Activated CD8-positive, alpha-beta memory T cell treated with anti-CD3 and anti-CD28 coated beads, Interleukin-2, amount 50 U/mL, for 48 hours (primary cell): ENCODE data around the gene AGAP1.

Experiments
- DNase-seq: peaks from one replicate; pipeline ENCODE4 v3.0.0-alpha.2; 2020

The AGAP1 gene

GRCh38 chr2:235784788-235785187, 290.9 kb downstream of the AGAP1 start:
- DNase-seq, result no peak

- no peak for DNase-seq
Measured at GRCh38 chr2:235789552-235789951, 295.7 kb downstream of the AGAP1 start.

GRCh38 chr2:235793163-235793752, 299.4 kb downstream of the AGAP1 start:
- no peak for DNase-seq

GRCh38 chr2:235799281-235799680, 305.4 kb downstream of the AGAP1 start:
- no peak for DNase-seq

GRCh38 chr2:235802542-235802941, 308.7 kb downstream of the AGAP1 start:
- no peak for DNase-seq

GRCh38 chr2:235803028-235803427, 309.2 kb downstream of the AGAP1 start:
- DNase-seq, result no peak

GRCh38 chr2:235804676-235805075, 310.8 kb downstream of the AGAP1 start:
- no peak for DNase-seq

GRCh38 chr2:235806986-235807750, 313.3 kb downstream of the AGAP1 start:
- no peak for DNase-seq

- no peak for DNase-seq
Measured at GRCh38 chr2:235808366-235808765, 314.5 kb downstream of the AGAP1 start.

- no peak for DNase-seq
Measured at GRCh38 chr2:235810252-235810651, 316.4 kb downstream of the AGAP1 start.

GRCh38 chr2:235810846-235811245, 317.0 kb downstream of the AGAP1 start:
- no peak for DNase-seq

GRCh38 chr2:235811446-235812184, 317.8 kb downstream of the AGAP1 start:
- no peak for DNase-seq

- DNase-seq, result no peak
Measured at GRCh38 chr2:235812185-235812665, 318.4 kb downstream of the AGAP1 start.

- DNase-seq, result no peak
Measured at GRCh38 chr2:235813398-235813797, 319.6 kb downstream of the AGAP1 start.

GRCh38 chr2:235820571-235820970, 326.7 kb downstream of the AGAP1 start:
- DNase-seq, result no peak

GRCh38 chr2:235824331-235824730, 330.5 kb downstream of the AGAP1 start:
- no peak for DNase-seq

GRCh38 chr2:235825946-235826345, 332.1 kb downstream of the AGAP1 start:
- no peak for DNase-seq

- no peak for DNase-seq
Measured at GRCh38 chr2:235826826-235827225, 333.0 kb downstream of the AGAP1 start.

GRCh38 chr2:235827585-235827992, 333.7 kb downstream of the AGAP1 start:
- DNase-seq, result no peak

GRCh38 chr2:235829726-235830125, 335.9 kb downstream of the AGAP1 start:
- no peak for DNase-seq

GRCh38 chr2:235831755-235832154, 337.9 kb downstream of the AGAP1 start:
- no peak for DNase-seq

GRCh38 chr2:235832941-235833340, 339.1 kb downstream of the AGAP1 start:
- no peak for DNase-seq

GRCh38 chr2:235833971-235834620, 340.3 kb downstream of the AGAP1 start:
- DNase-seq, result no peak
